Central memory CD8-positive, alpha-beta T cell (primary cell): ENCODE measurements around the gene BICD1.
"Not testable (repeated sequence)": the region's sequence is repeated elsewhere in the genome, so short reads cannot be mapped to it uniquely, and the experiment has no call there.

ENCODE experiments used
- ATAC-seq: fragments of 150-1000 bp; cut with Tn5 transposase; replicated peaks from 2 replicates; pipeline ENCODE4 v1.10.0; 2022; ENCODE audit warnings: mild to moderate bottlenecking, moderate FRiP score, moderate number of reproducible peaks; ENCODE audit not compliant: poor library complexity, severe bottlenecking; ENCODE audit errors: extremely low read depth
- DNase-seq, 2 donors: peaks; one replicate each; pipeline ENCODE4 v3.0.0; 2021; ENCODE audit warnings: low spot score in 2 of 2
- H3K27ac Mint-ChIP-seq: one replicate; pipeline ENCODE4 v1.8.0; 2022; ENCODE audit warnings: low read depth, mild to moderate bottlenecking, moderate library complexity, mixed read lengths
- H3K27me3 Mint-ChIP-seq: one replicate; pipeline ENCODE4 v1.8.0; 2022; ENCODE audit warnings: mixed read lengths
- H3K36me3 Mint-ChIP-seq: one replicate; pipeline ENCODE4 v1.8.0; 2022; ENCODE audit warnings: mild to moderate bottlenecking, moderate library complexity, mixed read lengths; ENCODE audit not compliant: insufficient read depth
- H3K4me1 Mint-ChIP-seq: one replicate; pipeline ENCODE4 v1.8.0; 2022; ENCODE audit warnings: mixed read lengths
- H3K4me3 Mint-ChIP-seq: one replicate; pipeline ENCODE4 v1.8.0; 2022; ENCODE audit warnings: mild to moderate bottlenecking, moderate library complexity, mixed read lengths
- H3K9me3 Mint-ChIP-seq: one replicate; pipeline ENCODE4 v1.8.0; 2022; ENCODE audit warnings: mixed read lengths

Gene BICD1

GRCh38 chr12:32183650-32184049 lies 77.0 kb downstream of the BICD1 start:
- no peak for ATAC-seq
- Mint-ChIP-seq H3K4me3 (no peak overlapping the region), H3K36me3 (peaks cover 2% of the 10 kb centered on the region), H3K4me1 (no peaks in the 10 kb centered on the region), H3K27ac (no peak overlapping the region), H3K9me3 (no peaks in the 10 kb centered on the region), H3K27me3 (no peaks in the 10 kb centered on the region)
- DNase-seq: no peak

GRCh38 chr12:32187127-32187526 lies 80.5 kb downstream of the BICD1 start:
- H3K27me3 Mint-ChIP-seq: not testable (repeated sequence)

GRCh38 chr12:32191445-32191844 lies 84.8 kb downstream of the BICD1 start:
- Mint-ChIP-seq H3K27me3 (no peaks in the 10 kb centered on the region), H3K4me3 (no peak overlapping the region), H3K36me3 (no peaks in the 10 kb centered on the region), H3K4me1 (no peaks in the 10 kb centered on the region), H3K27ac (no peak overlapping the region), H3K9me3 (peaks cover 11% of the 10 kb centered on the region)
- ATAC-seq (no peak), DNase-seq (no peak)

More at GRCh38 chr12:32187127-32187526, 80.5 kb downstream of the BICD1 start:
- H3K9me3 Mint-ChIP-seq, H3K36me3 Mint-ChIP-seq, DNase-seq, H3K27ac Mint-ChIP-seq, H3K4me1 Mint-ChIP-seq, ATAC-seq, H3K4me3 Mint-ChIP-seq: not testable (repeated sequence)

- H3K27me3 Mint-ChIP-seq: no peaks in the 10 kb centered on the region
- no peak for DNase-seq
- peaks cover 11% of the 10 kb centered on the region for H3K9me3 Mint-ChIP-seq
- H3K36me3 Mint-ChIP-seq: no peaks in the 10 kb centered on the region
- H3K4me1 Mint-ChIP-seq: no peaks in the 10 kb centered on the region
- no peak overlapping the region for H3K27ac Mint-ChIP-seq
- H3K4me3 Mint-ChIP-seq: no peak overlapping the region
- ATAC-seq: no peak
These were observed 89.9 kb downstream of the BICD1 start for GRCh38 chr12:32196250-32197198.

GRCh38 chr12:32197421-32197820 lies 90.8 kb downstream of the BICD1 start:
- ATAC-seq (no peak), DNase-seq (no peak)
- H3K4me3 Mint-ChIP-seq: no peak overlapping the region
- no peaks in the 10 kb centered on the region for H3K36me3 Mint-ChIP-seq
- H3K27ac Mint-ChIP-seq: no peak overlapping the region
- H3K27me3 Mint-ChIP-seq: no peaks in the 10 kb centered on the region
- H3K4me1 Mint-ChIP-seq: no peaks in the 10 kb centered on the region
- H3K9me3 Mint-ChIP-seq: peaks cover 10% of the 10 kb centered on the region

- Mint-ChIP-seq H3K4me3 (no peak overlapping the region), H3K9me3 (peaks cover 5% of the 10 kb centered on the region), H3K27ac (no peak overlapping the region), H3K4me1 (no peaks in the 10 kb centered on the region), H3K36me3 (no peaks in the 10 kb centered on the region), H3K27me3 (no peaks in the 10 kb centered on the region)
- ATAC-seq (no peak), DNase-seq (no peak)
These were observed 91.9 kb downstream of the BICD1 start for GRCh38 chr12:32198555-32198954.

- Mint-ChIP-seq H3K27ac (no peak overlapping the region), H3K4me3 (no peak overlapping the region), H3K9me3 (peaks cover 3% of the 10 kb centered on the region), H3K36me3 (no peaks in the 10 kb centered on the region), H3K4me1 (no peaks in the 10 kb centered on the region), H3K27me3 (no peaks in the 10 kb centered on the region)
- ATAC-seq (no peak), DNase-seq (no peak)
These were observed 94.4 kb downstream of the BICD1 start for GRCh38 chr12:32201096-32201495.

GRCh38 chr12:32201976-32202375 lies 95.3 kb downstream of the BICD1 start:
- no peaks in the 10 kb centered on the region for H3K36me3 Mint-ChIP-seq
- no peak overlapping the region for H3K27ac Mint-ChIP-seq
- no peaks in the 10 kb centered on the region for H3K4me1 Mint-ChIP-seq
- no peak for ATAC-seq
- no peaks in the 10 kb centered on the region for H3K9me3 Mint-ChIP-seq
- H3K4me3 Mint-ChIP-seq: no peak overlapping the region
- no peak for DNase-seq
- no peaks in the 10 kb centered on the region for H3K27me3 Mint-ChIP-seq

GRCh38 chr12:32205731-32206130 lies 99.1 kb downstream of the BICD1 start:
- no peak overlapping the region for H3K27ac Mint-ChIP-seq
- no peak for DNase-seq
- H3K4me1 Mint-ChIP-seq: no peaks in the 10 kb centered on the region
- no peak for ATAC-seq
- H3K36me3 Mint-ChIP-seq: no peaks in the 10 kb centered on the region
- no peak overlapping the region for H3K4me3 Mint-ChIP-seq
- H3K27me3 Mint-ChIP-seq: no peaks in the 10 kb centered on the region
- no peaks in the 10 kb centered on the region for H3K9me3 Mint-ChIP-seq

GRCh38 chr12:32208355-32208754 lies 101.7 kb downstream of the BICD1 start:
- ATAC-seq (no peak), DNase-seq (no peak)
- Mint-ChIP-seq H3K9me3 (no peaks in the 10 kb centered on the region), H3K36me3 (no peaks in the 10 kb centered on the region), H3K27me3 (no peaks in the 10 kb centered on the region), H3K27ac (no peak overlapping the region), H3K4me3 (no peak overlapping the region), H3K4me1 (no peaks in the 10 kb centered on the region)

GRCh38 chr12:32211066-32211899 lies 104.6 kb downstream of the BICD1 start:
- Mint-ChIP-seq H3K4me3 (no peak overlapping the region), H3K4me1 (no peaks in the 10 kb centered on the region), H3K27me3 (no peaks in the 10 kb centered on the region), H3K27ac (no peak overlapping the region), H3K9me3 (no peaks in the 10 kb centered on the region), H3K36me3 (peaks cover 2% of the 10 kb centered on the region)
- DNase-seq (no peak), ATAC-seq (no peak)

- H3K4me1 Mint-ChIP-seq: no peaks in the 10 kb centered on the region
- H3K4me3 Mint-ChIP-seq: no peak overlapping the region
- ATAC-seq (no peak), DNase-seq (no peak)
- no peaks in the 10 kb centered on the region for H3K27me3 Mint-ChIP-seq
- H3K36me3 Mint-ChIP-seq: peaks cover 4% of the 10 kb centered on the region
- no peaks in the 10 kb centered on the region for H3K9me3 Mint-ChIP-seq
- no peak overlapping the region for H3K27ac Mint-ChIP-seq
These were observed 105.2 kb downstream of the BICD1 start for GRCh38 chr12:32211900-32212156.

- Mint-ChIP-seq H3K4me1 (no peaks in the 10 kb centered on the region), H3K27me3 (no peaks in the 10 kb centered on the region), H3K9me3 (no peaks in the 10 kb centered on the region), H3K4me3 (no peak overlapping the region), H3K27ac (no peak overlapping the region), H3K36me3 (peaks cover 4% of the 10 kb centered on the region)
- DNase-seq (no peak), ATAC-seq (no peak)
These were observed 108.1 kb downstream of the BICD1 start for GRCh38 chr12:32214723-32215122.
